ENCODE results near the gene FREM2. TPM values are rescaled to one million over a fixed set of nuclear protein-coding genes. Genes with fewer than 3 reads are reported as not detected.

FREM2 gene
- total RNA-seq, 1 donor from 2014 or later = under 0.01 TPM

- DNase-seq (ENCODE audit: low read depth in 2 of 2) = no peak
Measured at GRCh38 chr13:38758277-38758676, 71.4 kb downstream of the FREM2 start.

- no peak for DNase-seq (ENCODE audit: low read depth in 2 of 2)
Measured at GRCh38 chr13:38759390-38759789, 72.5 kb downstream of the FREM2 start.

- peak; percentile 14 to 32 for DNase-seq (ENCODE audit: low read depth in 2 of 2)
Measured at GRCh38 chr13:38763446-38764381, 76.8 kb downstream of the FREM2 start.

GRCh38 chr13:38766799-38767198 lies 79.9 kb downstream of the FREM2 start:
- no peak for DNase-seq (ENCODE audit: low read depth in 2 of 2)

GRCh38 chr13:38767506-38768265 lies 80.8 kb downstream of the FREM2 start:
- no peak for DNase-seq (ENCODE audit: low read depth in 2 of 2)

GRCh38 chr13:38769526-38769925 lies 82.6 kb downstream of the FREM2 start:
- DNase-seq (ENCODE audit: low read depth in 2 of 2) = no peak

- DNase-seq (ENCODE audit: low read depth in 2 of 2) = no peak
Measured at GRCh38 chr13:38775085-38775484, 88.2 kb downstream of the FREM2 start.

- no peak for DNase-seq (ENCODE audit: low read depth in 2 of 2)
Measured at GRCh38 chr13:38777347-38778119, 90.7 kb downstream of the FREM2 start.

- DNase-seq (ENCODE audit: low read depth in 2 of 2) = no peak
Measured at GRCh38 chr13:38781539-38781938, 94.7 kb downstream of the FREM2 start.

- DNase-seq (ENCODE audit: low read depth in 2 of 2) = no peak
Measured at GRCh38 chr13:38784036-38784880, 97.4 kb downstream of the FREM2 start.

- DNase-seq (ENCODE audit: low read depth in 2 of 2) = no peak
Measured at GRCh38 chr13:38785042-38785441, 98.2 kb downstream of the FREM2 start.

- DNase-seq (ENCODE audit: low read depth in 2 of 2) = no peak
Measured at GRCh38 chr13:38785490-38785889, 98.6 kb downstream of the FREM2 start.

- no peak for DNase-seq (ENCODE audit: low read depth in 2 of 2)
Measured at GRCh38 chr13:38787550-38787949, 100.7 kb downstream of the FREM2 start.

GRCh38 chr13:38796890-38797289 lies 110.0 kb downstream of the FREM2 start:
- no peak for DNase-seq (ENCODE audit: low read depth in 2 of 2)

- no peak for DNase-seq (ENCODE audit: low read depth in 2 of 2)
Measured at GRCh38 chr13:38803531-38803930, 116.7 kb downstream of the FREM2 start.

GRCh38 chr13:38804061-38804460 lies 117.2 kb downstream of the FREM2 start:
- DNase-seq (ENCODE audit: low read depth in 2 of 2) = no peak

- DNase-seq (ENCODE audit: low read depth in 2 of 2) = no peak
Measured at GRCh38 chr13:38804536-38804935, 117.7 kb downstream of the FREM2 start.

- no peak for DNase-seq (ENCODE audit: low read depth in 2 of 2)
Measured at GRCh38 chr13:38814331-38814730, 127.5 kb downstream of the FREM2 start.

GRCh38 chr13:38819053-38819452 lies 132.2 kb downstream of the FREM2 start:
- peak in 1 of 2 donors; percentile 72 for DNase-seq (ENCODE audit: low read depth in 2 of 2)

- no peak for DNase-seq (ENCODE audit: low read depth in 2 of 2)
Measured at GRCh38 chr13:38819596-38819995, 132.7 kb downstream of the FREM2 start.
